Heart right ventricle (tissue), 16 donors: Measurements from ENCODE around the gene SLC45A3. TPM values are rescaled to one million over a fixed set of nuclear protein-coding genes. Genes with fewer than 3 reads are reported as not detected.

Experiments
- ATAC-seq, 8 donors: fragments of 200-7000 bp; cut with Tn5 transposase; one replicate each; pipeline ENCODE4 v1.9.1; 2020; ENCODE audit warnings: mild to moderate bottlenecking in 8 of 8, moderate library complexity in 8 of 8, moderate number of reproducible peaks in 1 of 8
- DNase-seq, 2 donors: peaks; one replicate each; pipeline ENCODE4 v3.0.0-alpha.2; 2020
- H3K27ac ChIP-seq, 10 donors: fragments of 200-600 bp; sonication (generic) in 2 of 10; one replicate each; pipeline versions ENCODE4 v1.5.0 to v1.8.0; 2020 to 2022; ENCODE audit warnings: mild to moderate bottlenecking in 3 of 10
- H3K27me3 ChIP-seq, 7 donors: fragments of 200-600 bp; one replicate each; pipeline ENCODE4 v1.8.0; 2021 to 2022; ENCODE audit warnings: mild to moderate bottlenecking in 2 of 7
- H3K36me3 ChIP-seq, 9 donors: fragments of 200-600 bp; sonication (generic) in 1 of 9; one replicate each; pipeline versions ENCODE4 v1.5.0 to v1.8.0; 2020 to 2022; ENCODE audit warnings: mild to moderate bottlenecking in 2 of 9
- H3K4me1 ChIP-seq, 9 donors: fragments of 200-600 bp; sonication (generic) in 1 of 9; one replicate each; pipeline versions ENCODE4 v1.5.0 to v1.8.0; 2020 to 2022; ENCODE audit warnings: mild to moderate bottlenecking in 4 of 9
- H3K4me3 ChIP-seq, 10 donors: fragments of 200-600 bp; sonication (generic) in 2 of 10; one replicate each; pipeline versions ENCODE4 v1.5.0 to v1.8.0; 2020 to 2022; ENCODE audit warnings: mild to moderate bottlenecking in 7 of 10, moderate library complexity in 2 of 10
- H3K9me3 ChIP-seq, 11 donors: fragments of 200-600 bp in 10 of 11; sonication (generic) in 2 of 11; one replicate each; pipeline versions ENCODE4 v1.5.0 to v1.8.0; 2013 to 2022; ENCODE audit warnings: mild to moderate bottlenecking in 2 of 11, control low read depth in 1 of 11, moderate library complexity in 1 of 11
- CTCF ChIP-seq, 9 donors: fragments of 200-600 bp; sonication (generic) in 2 of 9; IDR thresholded peaks; one replicate each; pipeline versions ENCODE4 v1.5.0 to v1.8.0; 2021 to 2022; ENCODE audit warnings: antibody characterized with exemption in 9 of 9, mild to moderate bottlenecking in 5 of 9, moderate library complexity in 1 of 9
- WGBS, 2 donors: extraction: QIAGEN DNeasy Blood & Tissue Kit; methylation state at CpG; one replicate each; pipeline ENCODE4 v1.1.7; 2013; ENCODE audit warnings: inconsistent platforms in 1 of 2; 5-methylcytosine and 5-hydroxymethylcytosine counted together
- intact Hi-C, 10 donors: fragments of 100-400 bp; cut with DNase I; formaldehyde crosslinking; loops; one replicate each; pipeline versions ENCODE4 v1.11.1 to v1.14.2; 2022
- polyA plus RNA-seq, 2 donors: library from polyadenylated mRNA; stranded (reverse); fragments of 200-250 nt; gene quantifications; one replicate each; pipeline ENCODE4 v1.2.3, GENCODE V29; 2013
- total RNA-seq, 10 donors: library from RNA; stranded (reverse); fragmentation: NEBNext Ultra II Directional in 3 of 10; extraction: Animal tissue kit (Norgen Biotek cat#: 25700) in 3 of 10; gene quantifications; one replicate each; pipeline versions ENCODE4 v1.2.1 to v1.2.4, GENCODE V29; 2021 to 2023
- donor health status: Arrhythmogenic right ventricular cardiomyopathy.
- donor health status: ischemic (EF 13 %, LVEDD 7.1; RV severe dilation, severe dysfunction).
- donor health status: healthy with polysubstance abuse.
- donor health status: DM: no; HTN: yes; CAD: no.
- donor health status: DM: no; HTN: no; CAD: no.
- donor health status: ischemic (EF 25% LVEDD 6.9; RV normal size, moderate dysfunction).
- donor health status: ischemic (EF 25% LVEDD 5.7; RV mildly dilated, moderate dysfunction).
- donor health status: healthy.
- donor health status: DM: yes; HTN: yes; CAD: no.
- donor health status: Ischemic cardiomyopathy.
- donor health status: ischemic (EF 35%, LVEDD 5.7; RV mildly dilated, moderate dysfunction).
- donor health status: nonischemic (EF 11% LVEDD 7.7; RV severe dilation, severe dysfunction).
- donor health status: DM: yes; HTN: yes; CAD: no.
- donor health status: PGD.
- donor health status: ischemic (EF 29% LVEDD 5.4; RV normal size, mild dysfunction).
- donor health status: nonischemic (EF 23%, LVEDD 6.1; RV moderate dilation, normal function).

Gene SLC45A3
- total and polyA plus RNA-seq, 12 donors: 1.4 to 7.9 (median 2.2) TPM

- intact Hi-C loops: loop anchor here in 3 of 10 donors (5.0 to 10.0 kb wide), 2 partner anchors 45 to 253 kb away; no protein-coding TSS in a partner anchor
- peaks cover 0 to 25% (median 9%) of the 10 kb centered on the region in 9 donors for H3K4me1 ChIP-seq
- no peaks in the 10 kb centered on the region for H3K9me3 ChIP-seq
- no peak for ATAC-seq
- peaks cover 0 to 7% (median 0%) of the 10 kb centered on the region in 9 donors for H3K36me3 ChIP-seq
- no peak for DNase-seq
- no peak overlapping the region for H3K27ac ChIP-seq
- TF ChIP-seq CTCF (IDR thresholded peaks at IDR 0.05): no peak
- no peaks in the 10 kb centered on the region for H3K27me3 ChIP-seq
- 85% methylated on average over 15 of the region's 15 CpGs for WGBS, 2 donors
- no peak overlapping the region for H3K4me3 ChIP-seq
These were observed 18.1 kb downstream of the SLC45A3 start for GRCh38 chr1:205662135-205662738.

- ATAC-seq: no peak
- DNase-seq: no peak
These were observed 18.7 kb downstream of the SLC45A3 start for GRCh38 chr1:205661429-205662134.

GRCh38 chr1:205660361-205660760 is 19.9 kb downstream of the SLC45A3 start:
- Histone ChIP-seq H3K4me1 (peaks cover 0 to 20% (median 8%) of the 10 kb centered on the region in 9 donors), H3K9me3 (no peaks in the 10 kb centered on the region), H3K36me3 (peaks cover 0 to 7% (median 0%) of the 10 kb centered on the region in 9 donors), H3K4me3 (no peak overlapping the region), H3K27me3 (no peaks in the 10 kb centered on the region), H3K27ac (no peak overlapping the region)
- ATAC-seq (no peak), DNase-seq (no peak)
- intact Hi-C loops: loop anchor here in 3 of 10 donors (2.0 to 10.0 kb wide), 3 partner anchors 47 to 254 kb away; no protein-coding TSS in a partner anchor
- 71% methylated on average over 8 of the region's 8 CpGs for WGBS, 2 donors
- TF ChIP-seq CTCF (IDR thresholded peaks at IDR 0.05): no peak

More at GRCh38 chr1:205661429-205662134, 18.7 kb downstream of the SLC45A3 start:
- H3K4me3 ChIP-seq: no peak overlapping the region
- intact Hi-C loops: loop anchor here in 3 of 10 donors (2.0 to 10.0 kb wide), 3 partner anchors 46 to 253 kb away; no protein-coding TSS in a partner anchor
- 77 to 79% methylated on average over 16 of the region's 16 CpGs for WGBS, 2 donors
- H3K4me1 ChIP-seq: peaks cover 0 to 25% (median 9%) of the 10 kb centered on the region in 9 donors
- no peaks in the 10 kb centered on the region for H3K27me3 ChIP-seq
- TF ChIP-seq CTCF (IDR thresholded peaks at IDR 0.05): no peak
- H3K36me3 ChIP-seq: peaks cover 0 to 7% (median 0%) of the 10 kb centered on the region in 9 donors
- no peak overlapping the region for H3K27ac ChIP-seq
- H3K9me3 ChIP-seq: no peaks in the 10 kb centered on the region

GRCh38 chr1:205658943-205659581 is 21.2 kb downstream of the SLC45A3 start:
- Histone ChIP-seq H3K9me3 (no peaks in the 10 kb centered on the region), H3K27me3 (no peaks in the 10 kb centered on the region), H3K4me3 (no peak overlapping the region), H3K27ac (no peak overlapping the region), H3K4me1 (peaks cover 0 to 18% (median 8%) of the 10 kb centered on the region in 9 donors), H3K36me3 (peaks cover 0 to 7% (median 0%) of the 10 kb centered on the region in 9 donors)
- 48 to 52% methylated on average over 20 of the region's 20 CpGs for WGBS, 2 donors
- ATAC-seq (peak; percentile 76 to 91 (median 86)), DNase-seq (peak; percentile 77 to 86)
- TF ChIP-seq CTCF (IDR thresholded peaks at IDR 0.05): peak; percentile 72 to 97 (median 88)
- intact Hi-C loops: loop anchor here in 8 of 10 donors (1.0 to 10.0 kb wide), 13 partner anchors 51 to 448 kb away; no protein-coding TSS in a partner anchor
